Right lobe of liver (tissue), 6 donors: ENCODE data around the gene YJU2. TPM values are rescaled to one million over a fixed set of nuclear protein-coding genes. Genes with fewer than 3 reads are reported as not detected.
A peak's percentile ranks its signal among the peaks of the same experiment; 100 is the strongest.

Experiments used
- ATAC-seq, 4 donors: fragments of 200-7000 bp; cut with Tn5 transposase; one replicate each; pipeline ENCODE4 v1.9.1; 2020; ENCODE audit warnings: mild to moderate bottlenecking in 4 of 4, moderate library complexity in 4 of 4
- DNase-seq, 3 donors: peaks; one replicate each; pipeline ENCODE4 v3.0.0-alpha.2; 2020
- H3K27ac ChIP-seq, 3 donors: fragments of 200-600 bp; one replicate each; pipeline ENCODE4 v1.8.0; 2022
- H3K27me3 ChIP-seq, 2 donors: fragments of 200-600 bp; one replicate each; pipeline ENCODE4 v1.8.0; 2022
- H3K36me3 ChIP-seq, 4 donors: fragments of 200-600 bp; sonication (generic) in 1 of 4; one replicate each; pipeline versions ENCODE4 v1.5.1 to v1.8.0; 2017 to 2022; ENCODE audit warnings: control low read depth in 1 of 4
- H3K4me1 ChIP-seq, 4 donors: fragments of 200-600 bp; sonication (generic) in 1 of 4; one replicate each; pipeline versions ENCODE4 v1.5.1 to v1.8.0; 2017 to 2022; ENCODE audit warnings: control low read depth in 1 of 4
- H3K4me3 ChIP-seq, 3 donors: fragments of 200-600 bp; one replicate each; pipeline ENCODE4 v1.8.0; 2022
- H3K9me3 ChIP-seq, 4 donors: fragments of 200-600 bp; sonication (generic) in 1 of 4; one replicate each; pipeline versions ENCODE4 v1.5.1 to v1.8.0; 2017 to 2022; ENCODE audit warnings: control low read depth in 1 of 4
- POLR2A ChIP-seq: fragments of 450-650 bp; IDR thresholded peaks from one replicate; pipeline ENCODE4 v1.6.1; 2017; ENCODE audit warnings: antibody characterized with exemption, mild to moderate bottlenecking
- WGBS: methylation state at CpG from one replicate; pipeline ENCODE4 v1.1.6; 2018; ENCODE audit warnings: low coverage, low lambda C conversion rate; ENCODE audit not compliant: insufficient coverage; ENCODE audit errors: missing lambda C conversion rate; 5-methylcytosine and 5-hydroxymethylcytosine counted together
- intact Hi-C, 2 donors: fragments of 100-400 bp; cut with DNase I; formaldehyde crosslinking; loops; one replicate each; pipeline versions ENCODE4 v1.11.2 to v1.14.1; 2022
- total RNA-seq, 6 experiments: library from RNA; depleted of rRNA in 2 of 6; stranded (reverse); fragments of >200 nt in 2 of 6; fragmentation: NEBNext Ultra II Directional in 3 of 6; extraction: Animal tissue kit (Norgen Biotek cat#: 25700) in 3 of 6; gene quantifications; one replicate each; pipeline versions ENCODE4 v1.1.0 to v1.2.4, GENCODE V29; 2016 to 2023
- TF ChIP-seq, protein P1 (sequence below), 4 donors: fragments of 200-600 bp in 3 of 4; fragments of 450-650 bp in 1 of 4; IDR thresholded peaks; one replicate each; pipeline versions ENCODE4 v1.5.1 to v1.8.0; 2016 to 2022; ENCODE audit warnings: antibody characterized with exemption in 4 of 4, mild to moderate bottlenecking in 2 of 4
- donor health status: DM: no; HTN: yes; CAD: no.
- donor health status: DM: no; HTN: no; CAD: no.
- donor health status: DM: no; HTN: no; CAD: no.
- donor health status: DM: no; HTN: yes; CAD: no.
- donor health status: DM: no; HTN: yes; CAD: no.

YJU2 gene
- total RNA-seq, 6 experiments from 2014 or later: 6.4 to 14.1 (median 8.9) TPM

DNA sequence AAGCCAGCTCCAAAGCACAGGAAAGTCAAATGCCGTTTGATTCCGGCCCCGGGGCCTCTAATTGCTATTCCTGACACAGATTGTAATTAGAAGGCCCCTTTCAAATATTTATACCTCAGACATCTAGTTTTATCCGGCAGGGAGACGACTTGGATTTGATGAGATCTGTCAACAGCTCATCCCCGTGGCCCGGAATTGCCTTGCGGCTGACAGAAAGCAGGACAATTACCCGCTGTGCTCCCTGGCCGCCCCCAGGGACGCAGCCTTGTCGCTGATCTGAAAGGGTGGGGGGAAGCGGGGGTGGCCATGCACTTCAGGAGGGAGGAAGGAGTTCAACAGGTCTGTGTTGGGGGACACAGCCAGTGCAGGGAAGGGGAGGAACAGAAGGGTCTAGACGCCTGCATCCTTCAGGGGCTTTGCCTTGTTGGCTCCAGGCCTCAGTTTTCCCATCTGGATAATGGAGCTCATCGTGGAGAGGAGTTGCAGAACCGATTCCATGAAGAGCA lies 30.4 kb downstream of the YJU2 start:
- DNase-seq (no peak), ATAC-seq (no peak)
- Histone ChIP-seq H3K4me3 (no peak overlapping the region), H3K36me3 (no peaks in the 10 kb centered on the region), H3K4me1 (peaks cover 0 to 10% (median 0%) of the 10 kb centered on the region in 4 donors), H3K27ac (no peak overlapping the region), H3K9me3 (no peaks in the 10 kb centered on the region), H3K27me3 (no peaks in the 10 kb centered on the region)
- 7% methylated on average over 3 of the region's 16 CpGs for WGBS
- no peak for TF ChIP-seq POLR2A
- TF ChIP-seq, protein P1, sequence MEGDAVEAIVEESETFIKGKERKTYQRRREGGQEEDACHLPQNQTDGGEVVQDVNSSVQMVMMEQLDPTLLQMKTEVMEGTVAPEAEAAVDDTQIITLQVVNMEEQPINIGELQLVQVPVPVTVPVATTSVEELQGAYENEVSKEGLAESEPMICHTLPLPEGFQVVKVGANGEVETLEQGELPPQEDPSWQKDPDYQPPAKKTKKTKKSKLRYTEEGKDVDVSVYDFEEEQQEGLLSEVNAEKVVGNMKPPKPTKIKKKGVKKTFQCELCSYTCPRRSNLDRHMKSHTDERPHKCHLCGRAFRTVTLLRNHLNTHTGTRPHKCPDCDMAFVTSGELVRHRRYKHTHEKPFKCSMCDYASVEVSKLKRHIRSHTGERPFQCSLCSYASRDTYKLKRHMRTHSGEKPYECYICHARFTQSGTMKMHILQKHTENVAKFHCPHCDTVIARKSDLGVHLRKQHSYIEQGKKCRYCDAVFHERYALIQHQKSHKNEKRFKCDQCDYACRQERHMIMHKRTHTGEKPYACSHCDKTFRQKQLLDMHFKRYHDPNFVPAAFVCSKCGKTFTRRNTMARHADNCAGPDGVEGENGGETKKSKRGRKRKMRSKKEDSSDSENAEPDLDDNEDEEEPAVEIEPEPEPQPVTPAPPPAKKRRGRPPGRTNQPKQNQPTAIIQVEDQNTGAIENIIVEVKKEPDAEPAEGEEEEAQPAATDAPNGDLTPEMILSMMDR (IDR thresholded peaks at IDR 0.05): no peak
- intact Hi-C loops: no loop called here

DNA sequence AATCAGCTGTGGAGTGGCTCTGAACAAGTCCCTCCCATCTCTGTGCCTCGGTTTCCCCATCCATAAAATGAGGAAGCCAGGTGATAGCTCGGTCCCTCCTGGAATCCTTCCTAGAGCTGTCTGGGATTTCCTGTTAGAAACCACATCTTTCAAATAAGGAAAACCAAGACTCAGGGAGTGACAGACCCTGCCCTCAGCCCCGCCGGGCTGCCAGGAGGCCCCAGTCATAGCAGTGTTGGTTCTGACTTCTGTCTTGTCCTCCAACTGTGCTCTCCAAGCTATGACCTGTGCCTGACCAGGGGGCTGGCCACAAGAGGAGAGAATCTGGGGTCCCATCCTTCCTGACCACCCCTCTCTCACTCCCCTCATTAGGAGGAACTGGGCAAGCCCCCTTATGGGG lies 31.1 kb downstream of the YJU2 start:
- Histone ChIP-seq H3K9me3 (no peaks in the 10 kb centered on the region), H3K36me3 (no peaks in the 10 kb centered on the region), H3K4me3 (no peak overlapping the region), H3K27me3 (no peaks in the 10 kb centered on the region), H3K4me1 (peaks cover 0 to 10% (median 0%) of the 10 kb centered on the region in 4 donors), H3K27ac (no peak overlapping the region)
- DNase-seq (no peak), ATAC-seq (no peak)
- TF ChIP-seq, protein P1 (IDR thresholded peaks at IDR 0.05): no peak
- no peak for TF ChIP-seq POLR2A
- intact Hi-C loops: no loop called here
- WGBS: 67% methylated on average over 2 of the region's 4 CpGs

DNA sequence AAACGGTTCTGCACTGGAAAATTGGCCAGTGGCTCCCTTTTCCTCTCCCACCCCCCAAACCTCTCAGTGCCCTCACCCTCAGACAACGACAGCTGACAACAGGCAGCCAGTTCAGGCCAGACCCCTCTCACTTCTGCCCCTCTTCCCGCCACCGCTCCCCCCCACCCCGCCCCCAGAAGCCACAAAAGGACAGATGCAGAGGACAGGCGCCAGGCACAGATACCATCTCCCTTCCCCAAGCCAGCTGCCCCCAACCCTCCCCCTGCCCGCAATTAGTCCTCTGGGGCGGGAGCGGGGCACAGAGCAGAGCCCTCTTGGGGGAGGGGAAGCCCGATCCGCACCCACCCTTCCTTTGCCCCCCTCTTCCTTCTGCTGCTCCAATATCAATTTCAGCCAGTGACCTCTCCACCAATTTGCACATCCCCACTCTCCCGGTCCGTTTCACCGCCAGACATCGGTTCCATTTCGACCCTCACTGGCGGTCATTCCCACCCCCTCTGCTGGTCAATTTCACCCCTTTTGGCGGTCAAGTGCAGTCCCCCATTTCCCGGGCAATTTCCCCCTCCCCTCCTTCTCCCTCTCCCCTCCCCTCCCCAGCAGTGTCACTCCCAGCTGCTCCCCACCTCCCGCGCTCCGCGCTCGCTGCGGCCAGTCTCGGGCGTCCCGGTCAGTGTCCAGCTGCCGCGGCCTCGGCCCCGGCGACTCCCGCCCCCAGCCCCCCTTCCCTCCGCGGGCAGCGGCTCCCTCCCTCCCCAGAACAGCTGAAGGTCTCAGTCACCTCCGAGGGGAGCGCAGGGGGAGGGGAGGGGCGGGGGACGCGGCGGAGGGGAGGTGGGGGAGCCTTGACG lies 31.8 kb downstream of the YJU2 start, which contains the start of gene SHD:
TSS of gene SHD (plus strand) at position 848 of the 848 bp plus-strand sequence. CDS start 798 bp downstream, outside the sequence.
- intact Hi-C loops: no loop called here
- ATAC-seq: peak in 3 of 4 donors; percentile 9 to 59 (median 47)
- DNase-seq: no peak
- Histone ChIP-seq H3K36me3 (no peaks in the 10 kb centered on the region), H3K9me3 (no peaks in the 10 kb centered on the region), H3K4me3 (peak within 1 kb of the TSS; percentile 28 to 43 (median 29)), H3K4me1 (peaks cover 0 to 10% (median 0%) of the 10 kb centered on the region in 4 donors), H3K27ac (no peak within 1 kb of the TSS), H3K27me3 (no peaks in the 10 kb centered on the region)
- TF ChIP-seq POLR2A: no peak
- TF ChIP-seq, protein P1 (IDR thresholded peaks at IDR 0.05): no peak
- 3% methylated on average over 33 of the region's 44 CpGs for WGBS

DNA sequence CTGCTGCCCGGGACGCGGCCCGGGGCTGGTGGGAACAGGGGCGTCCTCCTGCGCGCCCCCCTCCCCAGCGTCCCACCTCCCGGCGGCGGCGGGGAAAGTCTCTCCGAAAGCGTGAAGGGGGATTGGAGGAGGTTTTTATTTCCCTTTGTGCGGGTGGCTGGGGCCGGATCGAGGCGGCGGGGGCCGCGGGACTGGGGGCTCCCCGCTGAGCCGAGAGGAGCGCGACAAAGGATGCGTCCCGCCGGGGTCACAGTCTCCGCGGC lies 32.3 kb downstream of the YJU2 start:
- Histone ChIP-seq H3K27me3 (no peaks in the 10 kb centered on the region), H3K27ac (no peak overlapping the region), H3K36me3 (no peaks in the 10 kb centered on the region), H3K4me1 (peaks cover 0 to 14% (median 0%) of the 10 kb centered on the region in 4 donors), H3K4me3 (peak overlapping the region; percentile 28 to 43 (median 29)), H3K9me3 (no peaks in the 10 kb centered on the region)
- DNase-seq (no peak), ATAC-seq (no peak)
- TF ChIP-seq, protein P1 (IDR thresholded peaks at IDR 0.05): no peak
- TF ChIP-seq POLR2A: no peak
- WGBS: 0% methylated on average over 10 of the region's 30 CpGs
- intact Hi-C loops: no loop called here
